NCI-H526 (cell line): Measurements from ENCODE around the gene LRP1.

Source experiments
- DNase-seq, 2 experiments: peaks; one replicate each; lab custom pipeline; 2025; lab: John Stamatoyannopoulos, UW

The LRP1 gene

DNA sequence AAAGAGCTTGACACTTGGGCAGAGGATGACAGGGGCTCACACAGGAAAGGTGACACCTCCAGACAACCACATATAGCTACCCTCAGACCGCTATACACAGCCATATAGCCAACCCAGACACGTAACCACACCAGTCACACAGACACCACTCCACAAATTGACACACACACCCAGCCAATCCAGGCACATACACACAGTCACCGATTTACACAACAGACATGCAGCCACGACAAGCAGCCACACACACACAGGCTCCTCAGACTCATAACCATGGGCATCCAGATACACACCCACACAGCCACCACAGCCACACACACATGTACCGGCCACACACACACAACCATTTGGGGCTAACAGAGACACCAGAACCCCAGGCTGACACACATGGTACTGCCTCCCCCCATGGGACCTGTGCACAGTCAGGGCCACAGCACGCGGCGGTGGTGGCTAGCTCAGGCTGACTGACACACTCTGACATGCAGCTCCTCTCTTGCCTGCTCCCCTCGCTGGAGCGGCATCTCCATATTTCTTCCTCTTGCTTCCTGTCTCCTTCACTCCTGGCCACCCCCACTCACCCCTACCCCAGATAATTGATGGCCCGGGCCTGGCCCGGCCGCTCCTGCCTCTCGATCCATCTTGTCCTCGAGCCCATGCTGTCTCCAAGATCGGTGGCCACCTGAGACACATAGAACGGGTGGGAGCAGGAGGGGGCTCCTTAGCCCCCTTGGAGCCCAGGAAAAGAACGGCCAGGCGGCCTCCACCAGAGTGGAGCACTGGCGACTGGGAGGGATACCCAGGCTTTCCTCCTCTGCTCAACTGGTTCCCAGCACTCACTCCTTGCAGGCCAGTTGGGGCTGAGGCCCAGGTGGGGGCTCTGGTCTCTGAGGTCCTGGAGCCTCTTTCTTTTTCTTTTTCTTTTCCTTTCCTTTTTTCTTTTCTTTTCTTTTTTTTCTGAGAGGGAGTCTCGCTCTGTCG, 95.2 kb downstream of the LRP1 start:
- no peak for DNase-seq

DNA sequence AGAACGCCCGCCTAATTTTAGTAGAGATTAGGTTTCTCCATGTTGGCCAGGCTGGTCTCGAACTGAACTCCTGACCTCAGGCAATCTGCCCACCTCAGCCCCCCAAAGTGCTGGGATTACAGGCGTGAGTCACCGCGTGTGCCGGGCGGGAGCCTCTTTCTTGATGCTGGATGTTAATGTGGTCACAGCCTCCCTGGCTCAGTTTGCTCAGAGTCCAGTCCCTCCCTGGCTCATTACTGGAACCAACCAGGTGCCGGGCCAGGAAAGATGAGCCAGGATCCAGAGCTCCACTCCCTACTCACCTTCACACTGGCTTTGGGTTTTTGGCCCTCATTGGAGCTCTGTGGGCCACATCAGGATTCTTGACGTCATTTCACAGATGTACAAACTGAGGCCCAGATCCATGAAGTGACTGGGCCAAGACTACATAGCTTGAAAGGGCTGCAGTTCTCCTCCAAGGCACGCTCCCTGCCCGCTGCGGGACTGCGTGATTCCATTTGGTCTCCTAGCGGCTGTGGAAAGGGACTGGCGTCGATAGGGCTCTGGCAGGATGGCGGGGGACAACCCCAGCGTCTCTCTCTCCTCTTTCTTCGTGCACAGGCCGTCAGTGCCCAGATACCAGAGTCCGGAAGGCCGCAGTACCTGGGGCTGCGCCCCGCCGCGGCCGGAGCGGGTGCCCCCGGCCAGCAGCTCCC, 96.1 kb downstream of the LRP1 start:
- DNase-seq, result no peak

DNA sequence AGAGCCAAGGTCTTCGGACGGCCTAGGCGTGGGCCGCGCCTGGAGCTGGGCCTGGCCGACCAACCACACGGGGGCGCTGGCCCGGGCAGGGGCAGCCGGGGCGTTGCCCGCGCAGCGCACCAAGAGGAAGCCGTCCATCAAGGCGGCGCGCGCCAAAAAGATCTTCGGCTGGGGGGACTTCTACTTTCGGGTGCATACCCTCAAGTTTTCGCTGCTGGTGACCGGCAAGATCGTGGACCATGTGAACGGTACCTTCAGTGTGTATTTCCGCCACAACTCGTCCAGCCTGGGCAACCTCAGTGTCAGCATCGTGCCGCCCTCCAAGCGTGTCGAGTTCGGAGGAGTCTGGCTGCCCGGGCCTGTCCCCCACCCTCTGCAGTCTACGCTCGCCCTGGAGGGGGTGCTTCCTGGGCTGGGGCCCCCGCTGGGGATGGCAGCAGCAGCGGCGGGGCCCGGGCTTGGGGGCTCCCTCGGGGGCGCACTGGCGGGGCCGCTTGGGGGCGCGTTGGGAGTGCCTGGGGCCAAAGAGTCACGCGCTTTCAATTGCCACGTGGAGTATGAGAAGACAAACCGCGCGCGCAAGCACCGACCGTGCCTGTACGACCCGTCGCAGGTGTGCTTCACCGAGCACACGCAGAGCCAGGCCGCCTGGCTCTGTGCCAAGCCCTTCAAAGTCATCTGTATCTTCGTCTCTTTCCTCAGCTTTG, 96.8 kb downstream of the LRP1 start:
- peak in 1 of 2 experiments; percentile 82 for DNase-seq

DNA sequence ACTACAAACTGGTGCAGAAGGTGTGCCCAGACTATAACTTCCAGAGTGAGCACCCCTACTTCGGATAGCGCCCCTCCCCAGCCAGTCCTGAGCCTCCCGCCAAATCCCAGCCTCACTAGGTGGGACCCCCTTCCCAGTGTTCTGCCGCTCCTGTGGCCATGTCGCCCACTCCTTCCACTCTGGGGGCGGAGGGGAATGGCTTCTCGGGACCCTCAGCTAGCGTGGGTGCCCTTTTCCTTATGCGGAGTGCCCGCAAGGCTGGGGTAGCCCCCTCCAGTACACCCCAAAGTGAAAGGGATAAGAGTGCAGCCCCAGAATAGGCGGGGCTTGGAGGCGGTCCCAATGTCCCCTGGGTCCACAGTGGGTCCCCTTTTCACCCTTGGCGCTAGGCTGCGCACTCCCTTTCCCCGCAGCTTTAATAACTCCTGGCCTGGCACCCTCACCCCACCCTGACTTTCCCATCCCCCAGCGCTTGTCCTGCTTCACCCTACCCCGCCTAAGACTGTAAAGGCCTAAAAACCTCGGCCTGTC, 97.5 kb downstream of the LRP1 start:
- no peak for DNase-seq

DNA sequence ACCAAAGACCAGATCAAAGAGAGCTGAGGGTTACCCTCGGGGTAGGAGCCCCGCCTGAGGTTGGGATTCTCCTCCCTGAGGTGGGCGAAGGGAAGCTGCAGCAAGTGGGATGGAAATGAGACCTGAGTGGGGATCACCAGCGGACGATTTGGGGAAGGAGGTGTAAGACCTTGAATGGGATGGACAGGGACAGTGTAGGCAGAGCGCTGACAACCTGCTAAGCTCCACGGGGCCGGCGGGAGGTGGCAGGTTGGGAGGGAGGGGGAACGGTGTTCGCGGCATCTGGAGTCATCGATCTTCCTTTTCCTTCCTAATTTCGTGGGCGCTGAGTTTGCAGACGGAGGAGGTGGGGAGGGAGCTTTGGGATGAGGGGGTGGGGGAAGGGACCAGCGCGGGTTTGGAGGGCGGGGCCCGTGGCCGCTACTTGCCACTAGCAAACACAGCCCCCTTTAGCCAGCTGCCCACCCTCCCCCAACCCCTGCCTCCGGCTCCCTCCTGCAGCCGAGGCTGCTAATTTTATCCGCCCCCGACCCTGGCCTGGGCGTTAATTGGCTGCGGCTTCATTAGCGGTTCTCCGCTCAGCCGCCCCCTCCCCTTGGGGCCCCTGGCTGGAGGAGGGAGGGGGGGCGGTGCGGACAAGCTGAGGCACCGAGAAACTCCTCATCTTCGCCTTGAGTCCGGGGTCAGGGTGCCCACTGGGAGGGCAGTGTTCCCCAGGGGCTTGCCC, 98.5 kb downstream of the LRP1 start:
- DNase-seq, result peak in 1 of 2 experiments; percentile 49

DNA sequence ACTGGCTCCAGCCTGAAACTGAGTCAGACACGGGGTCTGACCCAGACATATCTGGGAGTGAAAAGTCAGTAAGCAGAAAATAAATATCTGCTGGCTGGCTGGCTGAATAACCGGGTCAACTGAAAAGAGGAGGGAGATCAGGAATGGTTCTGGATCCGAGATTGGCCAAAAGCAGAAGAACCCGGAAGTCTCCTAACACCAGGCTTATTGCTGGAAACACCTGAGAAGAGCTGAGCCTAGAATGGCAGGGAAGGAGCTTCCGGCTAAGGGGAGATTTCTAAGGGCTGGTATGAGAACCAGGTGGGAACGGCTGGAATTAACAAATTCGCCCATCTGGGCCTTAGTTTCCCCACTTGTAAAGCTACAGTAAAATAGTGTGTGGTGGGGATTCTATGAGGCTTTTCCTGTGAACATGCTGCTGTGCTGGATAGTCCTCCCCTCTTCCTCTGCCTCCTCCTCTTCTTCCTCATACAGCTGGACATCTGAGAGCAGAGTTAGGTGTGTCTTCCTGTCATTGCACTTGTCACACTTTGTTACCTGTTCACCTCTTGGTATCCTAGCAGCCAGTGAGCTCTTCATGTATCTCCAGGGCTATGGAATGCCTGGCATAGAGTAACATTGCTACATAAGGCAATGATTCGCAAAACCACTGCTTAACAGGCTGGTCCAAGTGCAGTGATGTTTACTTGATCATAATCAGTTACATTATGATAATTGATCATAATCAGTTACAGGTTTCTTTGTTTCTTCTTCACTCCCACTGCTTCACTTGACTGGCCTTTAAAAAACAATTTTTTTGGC, 99.2 kb downstream of the LRP1 start:
- peak; percentile 45 to 56 for DNase-seq

DNA sequence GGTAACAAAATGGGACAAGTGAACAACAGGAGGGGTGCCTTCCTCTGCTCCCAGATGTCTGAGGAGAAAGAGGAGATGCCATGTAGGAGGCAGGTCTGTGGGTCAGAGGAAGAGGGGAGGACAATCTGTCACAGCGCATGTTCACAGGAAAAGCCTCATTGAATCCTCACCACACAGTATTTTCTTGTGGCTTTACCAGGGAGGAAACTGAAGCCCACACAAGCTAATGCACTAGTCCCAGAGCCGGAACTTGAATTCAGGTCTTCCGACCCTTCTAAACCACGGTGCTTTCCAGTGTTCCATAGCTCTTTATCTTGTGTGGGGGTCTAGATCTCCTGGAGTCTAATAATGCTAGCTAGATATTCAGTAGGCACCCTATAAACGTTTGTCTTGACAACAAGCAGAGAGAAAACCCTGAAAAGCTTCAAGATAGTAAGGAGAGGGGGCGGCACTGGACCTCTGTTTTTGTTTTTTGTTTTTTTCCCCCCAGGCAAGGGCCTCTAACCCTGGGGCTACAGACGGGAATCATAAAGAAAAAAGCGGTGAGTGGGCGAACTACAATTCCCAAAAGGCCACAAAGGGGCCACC, 100.9 kb downstream of the LRP1 start:
- DNase-seq, result no peak

DNA sequence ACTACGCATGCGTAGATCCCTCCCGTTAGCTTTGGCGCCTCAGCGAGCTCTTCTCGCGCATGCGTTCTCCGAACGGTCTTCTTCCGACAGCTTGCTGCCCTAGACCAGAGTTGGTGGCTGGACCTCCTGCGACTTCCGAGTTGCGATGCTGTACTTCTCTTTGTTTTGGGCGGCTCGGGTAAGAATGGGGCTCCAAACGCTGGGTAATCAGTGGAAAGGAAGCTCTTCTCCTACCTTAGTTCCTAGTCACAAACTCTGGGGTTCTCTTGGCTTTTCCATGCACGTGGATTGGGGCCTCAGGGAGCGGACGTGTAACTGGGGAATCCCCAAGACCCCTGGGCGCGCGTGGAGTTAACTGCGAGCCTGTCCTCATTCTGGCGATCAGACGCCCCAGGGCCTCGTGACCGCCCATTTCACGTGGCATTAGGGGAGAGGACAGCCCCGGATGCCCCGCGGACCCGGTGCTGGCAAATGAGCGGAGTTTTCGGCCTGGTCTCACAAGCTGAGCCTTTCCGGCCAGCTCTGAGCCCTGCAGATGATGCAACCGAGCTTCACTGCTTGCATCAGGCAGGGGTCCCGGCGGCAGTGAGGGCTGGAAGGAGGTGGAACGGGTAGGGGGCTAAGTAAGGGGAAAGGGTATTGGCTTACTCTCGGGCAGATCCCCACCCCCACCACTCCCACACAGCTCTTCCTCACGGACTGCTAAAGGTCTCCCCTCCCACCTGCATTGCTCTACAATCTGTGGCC, 101.5 kb downstream of the LRP1 start, which contains the start of gene SHMT2:
Gene SHMT2, plus strand, starts transcription at position 78 of the 747 bp plus-strand sequence. Its CDS starts 68 bp downstream, at position 146.
- DNase-seq, result peak; percentile 92 to 96

DNA sequence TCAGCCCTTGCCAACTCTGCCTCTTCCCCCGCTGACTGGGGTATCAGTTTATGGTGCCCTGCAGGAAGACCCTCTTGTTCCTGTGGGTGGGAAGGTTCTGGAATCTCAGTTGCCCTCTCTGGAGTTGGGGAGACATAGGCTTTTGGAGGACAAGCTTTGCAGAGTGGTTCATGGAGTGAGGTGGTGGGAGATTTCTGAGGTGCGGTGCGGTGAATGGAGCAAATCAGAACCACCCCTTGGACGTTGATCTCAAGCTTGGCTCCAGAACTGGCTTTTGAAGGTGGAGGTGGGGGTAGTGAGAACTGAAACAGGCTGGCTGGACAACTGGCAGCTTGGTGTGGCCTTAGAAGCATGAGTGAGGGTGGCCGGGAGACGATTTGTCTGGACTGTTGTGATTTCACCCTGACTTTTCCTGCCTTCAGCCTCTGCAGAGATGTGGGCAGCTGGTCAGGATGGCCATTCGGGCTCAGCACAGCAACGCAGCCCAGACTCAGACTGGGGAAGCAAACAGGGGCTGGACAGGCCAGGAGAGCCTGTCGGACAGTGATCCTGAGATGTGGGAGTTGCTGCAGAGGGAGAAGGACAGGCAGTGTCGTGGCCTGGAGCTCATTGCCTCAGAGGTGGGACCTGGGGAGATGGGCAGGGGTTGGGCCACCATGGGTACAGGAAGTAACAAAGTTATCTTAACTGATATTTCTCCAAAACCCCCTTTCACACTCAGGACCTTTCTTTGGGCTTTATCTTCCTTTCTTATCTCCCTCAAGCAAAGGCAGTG, 102.3 kb downstream of the LRP1 start:
- no peak for DNase-seq

DNA sequence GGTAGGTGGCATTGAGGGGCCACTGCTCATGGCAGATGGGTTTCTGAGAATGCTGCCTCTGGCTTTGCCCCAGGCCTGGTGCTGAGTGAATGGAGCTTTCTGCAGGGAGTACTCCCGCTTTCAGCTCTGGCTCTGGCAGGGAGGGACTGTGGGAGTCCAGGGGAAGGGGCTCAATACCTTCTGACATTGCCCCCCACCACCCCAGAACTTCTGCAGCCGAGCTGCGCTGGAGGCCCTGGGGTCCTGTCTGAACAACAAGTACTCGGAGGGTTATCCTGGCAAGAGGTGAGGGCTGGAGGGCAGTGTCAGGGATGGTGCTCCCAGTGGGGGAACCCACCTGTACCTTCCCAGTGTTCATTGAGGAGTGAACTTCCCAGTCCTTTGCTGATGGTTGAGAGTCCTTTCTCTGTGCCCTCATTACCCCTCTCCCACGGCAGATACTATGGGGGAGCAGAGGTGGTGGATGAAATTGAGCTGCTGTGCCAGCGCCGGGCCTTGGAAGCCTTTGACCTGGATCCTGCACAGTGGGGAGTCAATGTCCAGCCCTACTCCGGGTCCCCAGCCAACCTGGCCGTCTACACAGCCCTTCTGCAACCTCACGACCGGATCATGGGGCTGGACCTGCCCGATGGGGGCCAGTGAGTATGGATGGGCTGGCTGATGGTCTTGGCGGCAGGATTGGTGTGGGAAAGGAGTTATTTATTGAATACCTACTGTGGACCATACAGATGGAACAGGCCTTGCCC, 103.2 kb downstream of the LRP1 start:
- DNase-seq, result no peak

DNA sequence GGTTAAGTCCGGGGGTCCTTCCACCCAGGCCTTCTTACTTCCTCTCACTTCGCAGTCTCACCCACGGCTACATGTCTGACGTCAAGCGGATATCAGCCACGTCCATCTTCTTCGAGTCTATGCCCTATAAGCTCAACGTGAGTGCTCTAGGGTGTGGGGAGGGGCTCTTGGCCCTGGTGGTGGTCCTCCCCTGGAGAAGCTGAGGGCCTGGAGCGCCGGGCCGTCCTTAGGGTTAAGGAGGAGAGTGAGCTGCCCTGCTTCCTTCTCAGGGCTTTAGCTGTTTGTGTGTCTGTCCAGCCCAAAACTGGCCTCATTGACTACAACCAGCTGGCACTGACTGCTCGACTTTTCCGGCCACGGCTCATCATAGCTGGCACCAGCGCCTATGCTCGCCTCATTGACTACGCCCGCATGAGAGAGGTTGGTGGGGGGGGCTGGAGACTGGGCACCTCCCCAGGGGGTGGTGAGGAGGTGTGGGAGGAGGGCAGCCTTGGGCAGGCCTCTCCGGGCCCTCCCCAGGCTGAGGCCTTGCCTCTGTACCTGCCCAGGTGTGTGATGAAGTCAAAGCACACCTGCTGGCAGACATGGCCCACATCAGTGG, 104.0 kb downstream of the LRP1 start:
- no peak for DNase-seq

DNA sequence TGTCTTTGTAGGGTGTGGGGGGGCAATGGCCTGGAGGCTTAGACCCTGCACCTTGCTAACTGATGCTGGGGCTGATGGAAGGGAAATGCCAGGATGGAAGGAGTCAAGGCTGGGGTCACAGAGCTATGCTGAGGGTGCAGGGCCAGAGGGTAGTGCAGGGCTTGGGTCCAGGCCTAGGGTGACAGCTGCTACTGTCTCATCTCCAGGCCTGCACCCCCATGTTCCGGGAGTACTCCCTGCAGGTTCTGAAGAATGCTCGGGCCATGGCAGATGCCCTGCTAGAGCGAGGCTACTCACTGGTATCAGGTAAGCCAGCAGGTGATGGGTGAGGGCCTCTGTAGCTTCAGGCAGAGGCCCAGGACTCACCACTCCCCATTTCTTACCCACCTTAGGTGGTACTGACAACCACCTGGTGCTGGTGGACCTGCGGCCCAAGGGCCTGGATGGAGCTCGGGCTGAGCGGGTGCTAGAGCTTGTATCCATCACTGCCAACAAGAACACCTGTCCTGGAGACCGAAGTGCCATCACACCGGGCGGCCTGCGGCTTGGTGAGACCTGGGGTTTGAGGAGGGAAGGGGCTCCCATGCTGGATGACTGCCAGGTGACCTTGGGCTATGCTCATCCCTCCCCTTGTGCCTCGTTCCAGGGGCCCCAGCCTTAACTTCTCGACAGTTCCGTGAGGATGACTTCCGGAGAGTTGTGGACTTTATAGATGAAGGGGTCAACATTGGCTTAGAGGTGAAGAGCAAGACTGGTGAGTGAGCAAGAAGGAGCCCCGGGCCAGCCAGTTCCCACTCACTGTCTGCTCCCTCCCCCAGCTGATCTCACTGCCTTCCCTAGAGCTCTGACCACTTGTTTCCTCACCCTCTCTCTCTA, 105.3 kb downstream of the LRP1 start:
- no peak for DNase-seq

DNA sequence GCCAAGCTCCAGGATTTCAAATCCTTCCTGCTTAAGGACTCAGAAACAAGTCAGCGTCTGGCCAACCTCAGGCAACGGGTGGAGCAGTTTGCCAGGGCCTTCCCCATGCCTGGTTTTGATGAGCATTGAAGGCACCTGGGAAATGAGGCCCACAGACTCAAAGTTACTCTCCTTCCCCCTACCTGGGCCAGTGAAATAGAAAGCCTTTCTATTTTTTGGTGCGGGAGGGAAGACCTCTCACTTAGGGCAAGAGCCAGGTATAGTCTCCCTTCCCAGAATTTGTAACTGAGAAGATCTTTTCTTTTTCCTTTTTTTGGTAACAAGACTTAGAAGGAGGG, 105.9 kb downstream of the LRP1 start:
- no peak for DNase-seq

DNA sequence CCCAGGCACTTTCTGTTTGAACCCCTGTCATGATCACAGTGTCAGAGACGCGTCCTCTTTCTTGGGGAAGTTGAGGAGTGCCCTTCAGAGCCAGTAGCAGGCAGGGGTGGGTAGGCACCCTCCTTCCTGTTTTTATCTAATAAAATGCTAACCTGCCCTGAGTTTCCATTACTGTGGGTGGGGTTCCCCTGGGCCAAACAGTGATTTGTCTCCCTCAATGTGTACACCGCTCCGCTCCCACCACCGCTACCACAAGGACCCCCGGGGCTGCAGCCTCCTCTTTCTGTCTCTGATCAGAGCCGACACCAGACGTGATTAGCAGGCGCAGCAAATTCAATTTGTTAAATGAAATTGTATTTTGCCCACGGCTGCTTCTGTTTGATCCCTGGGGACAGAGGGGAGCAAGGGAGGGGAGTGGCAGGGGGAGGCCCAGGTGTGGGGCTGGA, 106.3 kb downstream of the LRP1 start:
- DNase-seq, result no peak

DNA sequence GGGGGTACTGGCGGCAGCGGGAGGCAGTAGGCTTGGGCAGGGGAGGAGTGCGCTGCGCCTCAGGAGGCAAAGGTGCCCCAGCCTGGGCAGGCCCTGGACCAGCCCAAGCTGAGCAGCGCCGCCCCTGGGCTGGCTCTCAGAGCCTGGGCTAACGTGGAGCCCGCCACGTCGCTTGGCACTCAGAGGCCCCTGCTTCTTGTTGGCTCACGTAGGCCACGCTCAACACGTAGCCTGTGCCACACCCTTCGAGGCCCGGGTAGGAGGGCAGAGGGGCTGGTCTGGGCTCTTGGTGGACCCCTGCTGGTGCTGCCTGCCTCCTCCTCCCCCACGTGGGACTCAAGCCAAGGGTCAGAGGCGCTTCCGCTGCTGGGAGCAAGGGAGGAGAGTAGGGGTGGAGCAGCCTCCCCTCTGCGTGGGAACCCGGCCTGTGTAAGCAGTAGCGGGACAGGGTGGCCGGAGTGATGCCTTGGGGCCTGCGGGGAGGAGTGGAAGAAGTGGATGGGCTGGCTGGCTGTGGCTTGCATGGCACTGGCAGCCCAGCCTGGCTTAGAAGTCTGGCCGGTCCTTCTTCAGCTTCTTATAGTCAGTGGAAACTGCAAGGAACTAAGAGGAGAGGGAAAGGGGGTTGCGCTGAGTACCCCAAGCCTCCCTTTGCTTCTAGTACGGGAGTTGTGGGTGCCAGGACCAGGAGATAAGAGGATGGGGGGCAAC, 106.9 kb downstream of the LRP1 start:
- peak; percentile 73 to 87 for DNase-seq

DNA sequence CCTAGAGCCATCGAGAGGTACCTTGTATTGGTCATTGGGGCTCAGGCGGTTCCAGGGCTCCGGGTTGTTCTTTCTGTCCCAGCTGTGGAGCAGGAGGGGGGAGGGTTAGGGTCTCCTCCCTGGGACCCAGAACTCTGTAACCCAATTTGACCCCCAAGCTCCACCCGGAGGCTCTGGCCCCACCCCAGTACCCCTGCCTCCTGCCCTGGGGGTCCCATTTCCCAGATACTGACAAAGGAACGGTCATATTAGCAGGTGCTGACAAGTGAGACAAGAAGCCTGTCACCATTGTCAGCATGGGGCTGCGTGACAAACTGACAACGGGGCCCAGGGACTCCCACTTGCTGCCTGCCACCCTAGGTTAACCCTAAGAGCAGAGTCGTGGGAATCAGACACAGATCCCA, 107.4 kb downstream of the LRP1 start:
- DNase-seq, result no peak
